Sigmoid colon (tissue), 4 donors: ENCODE results near the gene FBXO17.

Experiments
- CTCF ChIP-seq, 4 experiments: fragments of 450-650 bp in 3 of 4; fragments of 200-600 bp in 1 of 4; IDR thresholded peaks; one replicate each; pipeline ENCODE4 v1.5.1; 2016 to 2019; ENCODE audit warnings: antibody characterized with exemption in 4 of 4, mild to moderate bottlenecking in 3 of 4, moderate library complexity in 2 of 4
- EP300 ChIP-seq, 4 donors: sonication (generic); formaldehyde crosslinking; IDR thresholded peaks; one replicate each; pipeline ENCODE4 v1.6.1; 2017; ENCODE audit warnings: antibody characterized with exemption in 4 of 4
- POLR2A ChIP-seq, 2 donors: fragments of 450-650 bp; IDR thresholded peaks; one replicate each; pipeline ENCODE4 v1.6.1; 2016; ENCODE audit warnings: antibody characterized with exemption in 2 of 2, mild to moderate bottlenecking in 2 of 2, moderate library complexity in 2 of 2

GRCh38 chr19:39003188-39003587, 27.6 kb upstream of the FBXO17 start:
- no peak for TF ChIP-seq CTCF (IDR thresholded peaks at IDR 0.05)
- TF ChIP-seq EP300 (IDR thresholded peaks at IDR 0.05): no peak
- no peak for TF ChIP-seq POLR2A (IDR thresholded peaks at IDR 0.05)
